ENCODE data around the gene NXF3.
"Not testable (repeated sequence)": the region's sequence is repeated elsewhere in the genome, so short reads cannot be mapped to it uniquely, and the experiment has no call there.

Gene NXF3, protein sequence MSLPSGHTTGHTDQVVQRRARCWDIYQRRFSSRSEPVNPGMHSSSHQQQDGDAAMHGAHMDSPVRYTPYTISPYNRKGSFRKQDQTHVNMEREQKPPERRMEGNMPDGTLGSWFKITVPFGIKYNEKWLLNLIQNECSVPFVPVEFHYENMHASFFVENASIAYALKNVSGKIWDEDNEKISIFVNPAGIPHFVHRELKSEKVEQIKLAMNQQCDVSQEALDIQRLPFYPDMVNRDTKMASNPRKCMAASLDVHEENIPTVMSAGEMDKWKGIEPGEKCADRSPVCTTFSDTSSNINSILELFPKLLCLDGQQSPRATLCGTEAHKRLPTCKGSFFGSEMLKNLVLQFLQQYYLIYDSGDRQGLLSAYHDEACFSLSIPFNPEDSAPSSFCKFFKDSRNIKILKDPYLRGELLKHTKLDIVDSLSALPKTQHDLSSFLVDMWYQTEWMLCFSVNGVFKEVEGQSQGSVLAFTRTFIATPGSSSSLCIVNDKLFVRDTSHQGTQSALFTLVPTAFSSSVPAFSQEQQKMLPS

DNA sequence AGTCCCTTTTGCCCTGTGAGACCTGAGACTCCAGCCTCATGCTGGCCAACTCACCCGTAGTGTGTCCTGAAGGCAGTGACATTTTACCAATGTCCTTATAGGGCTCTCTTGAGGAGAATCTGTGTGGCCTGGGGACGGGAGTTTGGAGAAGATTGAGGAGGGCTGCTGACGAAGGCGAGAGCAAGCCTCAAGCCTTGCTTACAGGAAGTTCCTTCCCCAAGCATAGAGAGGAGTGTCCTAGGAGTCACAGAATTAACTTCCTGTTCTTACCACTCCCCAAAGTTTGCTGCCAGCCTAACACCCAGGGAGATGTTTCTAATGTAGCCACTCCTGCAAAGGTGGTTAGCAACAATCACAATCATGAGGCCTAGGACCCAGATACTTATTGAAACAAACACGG, at the start of gene NXF3:
Gene NXF3, minus strand, starts transcription at position 202 of the 400 bp plus-strand sequence. Its CDS starts 120 bp downstream, at position 82.
- DNase-seq (ENCODE audit: low read depth), result no peak

DNA sequence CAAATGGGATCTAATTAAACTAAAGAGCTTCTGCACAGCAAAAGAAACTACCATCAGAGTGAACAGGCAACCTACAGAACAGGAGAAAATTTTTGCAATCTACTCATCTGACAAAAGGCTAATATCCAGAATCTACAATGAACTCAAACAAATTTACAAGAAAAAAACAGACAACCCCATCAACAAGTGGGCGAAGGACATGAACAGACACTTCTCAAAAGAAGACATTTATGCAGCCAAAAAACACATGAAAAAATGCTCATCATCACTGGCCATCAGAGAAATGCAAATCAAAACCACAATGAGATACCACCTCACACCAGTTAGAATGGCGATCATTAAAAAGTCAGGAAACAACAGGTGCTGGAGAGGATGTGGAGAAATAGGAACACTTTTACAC, 43.6 kb upstream of the NXF3 start:
- DNase-seq (ENCODE audit: low read depth), result not testable (repeated sequence)

DNA sequence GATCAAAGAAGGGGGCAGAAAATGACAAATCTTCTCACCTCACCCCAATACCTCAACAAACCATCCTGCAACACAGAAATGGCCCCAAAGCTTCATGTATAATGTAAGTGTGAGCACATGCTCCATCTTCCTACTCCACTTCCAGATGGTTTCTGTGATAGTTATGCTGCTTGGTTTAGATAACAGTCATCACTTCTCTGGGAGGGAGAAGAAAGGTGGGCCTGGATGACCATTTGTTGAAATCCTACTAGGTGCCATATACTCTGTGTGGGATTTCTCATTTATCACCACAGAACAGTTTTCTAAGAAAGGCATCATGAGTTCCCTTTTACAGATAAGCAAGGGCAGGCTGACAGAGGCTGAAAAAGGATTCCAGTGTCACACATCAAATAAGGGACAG, 31.3 kb upstream of the NXF3 start:
- no peak for DNase-seq (ENCODE audit: low read depth)

DNA sequence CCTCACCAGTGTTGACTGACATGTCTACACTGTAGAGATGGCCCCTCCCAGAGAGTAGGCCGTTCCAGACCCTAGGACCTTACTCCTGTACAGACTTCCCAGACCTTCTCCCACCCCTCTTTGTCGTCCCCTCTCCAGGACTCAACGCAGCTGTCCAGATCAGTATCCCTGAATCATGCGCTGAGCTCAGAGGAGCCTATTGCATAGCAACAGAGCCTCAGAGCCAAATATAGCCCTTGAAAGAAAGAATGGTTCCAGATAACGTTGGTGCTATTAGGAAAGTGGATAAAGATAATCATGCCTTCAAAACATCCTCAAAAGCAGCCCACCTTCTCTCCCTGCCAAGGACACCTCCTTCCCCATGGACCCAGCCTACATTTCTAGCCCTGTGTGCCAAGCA, 27.8 kb upstream of the NXF3 start:
- DNase-seq (ENCODE audit: low read depth), result no peak

DNA sequence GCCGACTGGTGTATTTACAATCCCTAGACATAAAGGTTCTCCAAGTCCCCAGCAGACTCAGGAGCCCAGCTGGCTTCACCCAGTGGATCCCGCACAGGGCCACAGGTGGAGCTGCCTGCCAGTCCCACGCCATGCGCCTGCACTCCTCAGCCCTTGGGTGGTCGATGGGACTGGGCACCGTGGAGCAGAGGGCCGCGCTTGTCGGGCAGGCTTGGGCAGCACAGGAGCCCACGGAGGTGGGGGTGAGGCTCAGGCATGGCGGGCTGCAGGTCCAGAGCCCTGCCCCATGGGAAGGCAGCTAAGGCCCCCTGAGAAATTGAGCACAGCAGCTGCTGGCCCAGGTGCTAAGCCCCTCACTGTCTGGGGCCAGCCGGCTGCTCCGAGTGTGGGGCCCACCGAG, 24.0 kb upstream of the NXF3 start:
- DNase-seq (ENCODE audit: low read depth), result not testable (repeated sequence)

DNA sequence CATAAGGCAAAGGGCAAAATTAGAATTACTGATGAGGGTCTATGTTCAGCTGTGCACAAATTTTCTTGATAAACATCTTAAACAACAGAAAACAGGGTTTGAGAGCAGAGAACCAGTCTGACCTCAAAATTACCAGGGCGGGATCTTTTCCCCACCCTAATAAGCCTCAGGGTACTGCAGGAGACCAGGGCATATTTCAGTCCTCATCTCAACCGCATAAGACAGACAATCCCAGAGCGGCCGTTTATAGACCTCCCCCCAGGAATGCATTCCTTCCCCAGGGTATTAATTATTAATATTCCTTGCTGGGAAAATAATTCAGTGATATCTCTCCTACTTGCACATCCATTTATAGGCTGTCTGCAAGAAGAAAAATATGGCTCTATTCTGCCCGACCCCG, 16.6 kb upstream of the NXF3 start:
- not testable (repeated sequence) for DNase-seq (ENCODE audit: low read depth)

DNA sequence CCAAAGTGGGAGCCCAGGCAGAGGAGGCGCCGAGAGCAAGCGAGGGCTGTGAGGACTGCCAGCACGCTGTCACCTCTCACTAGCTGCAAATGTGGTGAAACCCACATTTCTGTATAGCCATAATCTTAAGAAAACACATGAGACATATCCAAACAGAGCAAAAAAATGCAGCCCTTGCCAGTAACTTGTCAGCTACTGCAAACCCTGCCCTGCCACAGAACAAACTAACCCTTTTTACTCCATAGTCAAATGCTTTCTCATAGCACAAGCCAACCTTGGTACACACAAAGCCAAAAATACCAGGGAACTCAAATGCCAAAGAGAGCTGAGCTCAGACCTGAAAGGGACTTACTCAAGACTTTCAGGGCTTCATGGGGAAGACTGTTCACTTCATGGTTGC, 14.9 kb upstream of the NXF3 start:
- no peak for DNase-seq (ENCODE audit: low read depth)

DNA sequence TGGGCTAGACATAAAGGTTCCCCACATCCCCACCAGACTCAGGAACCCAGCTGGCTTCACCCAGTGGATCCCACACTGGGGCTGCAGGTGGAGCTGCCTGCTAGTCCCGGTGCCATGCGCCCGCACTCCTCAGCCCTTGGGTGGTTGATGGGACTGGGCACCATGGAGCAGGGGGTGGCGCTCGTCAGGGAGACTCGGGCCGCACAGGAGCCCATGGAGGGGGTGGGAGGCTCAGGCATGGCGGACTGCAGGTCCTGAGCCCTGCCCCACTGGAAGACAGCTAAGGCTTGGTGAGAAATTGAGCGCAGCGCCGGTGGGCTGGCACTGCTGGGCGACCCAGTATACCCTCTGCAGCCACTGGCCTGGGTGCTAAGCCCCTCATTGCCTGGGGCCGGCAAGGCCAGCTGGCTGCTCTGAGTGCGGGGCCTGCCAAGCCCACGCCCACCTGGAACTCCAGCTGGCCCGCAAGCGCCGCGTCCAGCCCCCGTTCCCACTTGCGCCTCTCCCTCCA, 14.3 kb upstream of the NXF3 start:
- not testable (repeated sequence) for DNase-seq (ENCODE audit: low read depth)

DNA sequence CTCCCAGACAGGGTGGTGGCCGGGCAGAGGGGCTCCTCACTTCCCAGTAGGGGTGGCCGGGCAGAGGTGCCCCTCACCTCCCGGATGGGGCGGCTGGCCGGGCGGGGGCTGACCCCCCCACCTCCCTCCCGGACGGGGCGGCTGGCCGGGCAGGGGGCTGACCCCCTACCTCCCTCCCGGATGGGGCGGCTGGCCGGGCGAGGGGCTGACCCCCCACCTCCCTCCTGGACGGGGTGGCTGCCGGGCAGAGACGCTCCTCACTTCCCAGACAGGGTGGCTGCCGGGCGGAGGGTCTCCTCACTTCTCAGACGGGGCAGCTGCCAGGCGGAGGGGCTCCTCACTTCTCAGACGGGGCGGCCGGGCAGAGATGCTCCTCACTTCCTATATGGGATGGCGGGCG, 11.4 kb upstream of the NXF3 start:
- DNase-seq (ENCODE audit: low read depth), result not testable (repeated sequence)

DNA sequence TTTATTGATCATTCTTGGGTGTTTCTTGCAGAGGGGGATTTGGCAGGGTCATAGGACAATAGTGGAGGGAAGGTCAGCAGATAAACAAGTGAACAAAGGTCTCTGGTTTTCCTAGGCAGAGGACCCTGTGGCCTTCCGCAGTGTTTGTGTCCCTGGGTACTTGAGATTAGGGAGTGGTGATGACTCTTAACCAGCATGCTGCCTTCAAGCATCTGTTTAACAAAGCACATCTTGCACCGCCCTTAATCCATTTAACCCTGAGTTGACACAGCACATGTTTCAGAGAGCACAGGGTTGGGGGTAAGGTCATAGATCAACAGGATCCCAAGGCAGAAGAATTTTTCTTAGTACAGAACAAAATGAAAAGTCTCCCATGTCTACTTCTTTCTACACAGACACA, 10.9 kb upstream of the NXF3 start:
- not testable (repeated sequence) for DNase-seq (ENCODE audit: low read depth)

DNA sequence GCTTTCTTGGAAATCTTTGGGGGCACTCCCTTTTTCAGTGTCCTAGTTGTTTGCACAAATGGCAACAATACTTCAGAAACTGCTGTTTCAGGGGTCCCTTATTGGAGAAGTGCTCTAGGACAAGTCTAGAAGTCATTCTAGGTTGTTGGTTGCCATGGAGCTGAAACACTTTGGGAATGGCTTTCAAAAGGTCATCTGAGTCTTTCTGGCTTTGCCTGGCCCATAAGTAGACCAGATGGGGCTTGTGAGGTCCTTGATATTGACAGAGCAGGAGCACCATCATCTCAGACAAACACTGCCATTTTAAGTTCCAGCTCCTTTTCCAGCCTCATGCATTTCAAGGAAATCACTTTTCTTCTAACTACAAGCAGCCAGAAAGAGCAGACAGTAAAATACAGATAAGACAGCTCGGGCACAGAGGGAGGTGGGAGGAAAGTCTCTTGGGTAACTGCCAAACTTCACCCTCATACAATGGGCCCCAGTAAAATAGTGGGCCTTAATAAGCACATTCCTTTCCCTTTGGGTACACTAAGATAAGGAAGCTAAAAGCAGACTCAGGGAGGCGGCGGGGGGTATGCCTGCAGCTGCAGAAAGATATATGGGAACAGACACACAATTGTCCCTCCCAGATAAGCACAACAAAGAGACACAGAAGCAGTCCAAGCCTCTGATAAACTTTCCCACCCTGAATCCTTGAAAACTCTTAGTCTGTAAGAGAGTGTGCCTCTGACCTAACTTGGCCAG, 8.5 kb upstream of the NXF3 start:
- no peak for DNase-seq (ENCODE audit: low read depth)

DNA sequence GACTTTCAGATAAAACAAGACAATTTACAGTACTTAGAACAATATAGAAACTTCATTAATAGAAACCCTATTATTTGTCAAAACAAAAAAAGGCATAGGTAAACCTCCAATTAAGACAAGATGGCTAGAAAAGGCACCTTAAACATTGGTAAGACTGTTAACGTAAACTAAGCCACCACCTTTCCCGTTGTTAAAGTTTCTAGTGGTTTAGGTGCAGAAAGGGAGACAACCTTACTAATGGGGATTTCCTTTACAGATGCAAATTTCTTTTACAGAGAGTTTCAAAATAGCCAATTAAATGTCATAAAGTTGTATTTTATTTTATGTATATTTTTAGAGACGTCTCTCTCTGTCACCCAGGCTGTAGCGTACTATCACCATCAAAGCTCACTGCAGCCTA, 7.5 kb upstream of the NXF3 start:
- DNase-seq (ENCODE audit: low read depth), result no peak

DNA sequence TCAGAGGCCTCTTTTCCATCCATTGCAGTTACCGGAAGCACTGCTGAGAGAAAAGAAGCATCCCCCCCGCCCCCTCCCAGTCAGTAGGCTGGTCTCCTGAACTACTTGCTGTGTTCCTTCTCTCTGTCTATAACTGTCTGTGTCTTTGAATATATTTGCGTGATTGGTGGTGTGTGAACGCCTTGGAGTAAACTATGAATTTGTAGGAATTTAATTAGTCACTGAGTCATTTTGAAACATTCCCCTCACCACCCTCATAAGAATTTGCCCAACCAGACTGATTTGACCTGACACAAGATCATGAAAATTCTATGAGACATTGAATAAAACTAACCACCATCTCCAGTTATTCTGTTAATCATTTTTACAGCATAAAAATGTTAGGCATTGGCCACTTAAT, 6.7 kb upstream of the NXF3 start:
- no peak for DNase-seq (ENCODE audit: low read depth)

DNA sequence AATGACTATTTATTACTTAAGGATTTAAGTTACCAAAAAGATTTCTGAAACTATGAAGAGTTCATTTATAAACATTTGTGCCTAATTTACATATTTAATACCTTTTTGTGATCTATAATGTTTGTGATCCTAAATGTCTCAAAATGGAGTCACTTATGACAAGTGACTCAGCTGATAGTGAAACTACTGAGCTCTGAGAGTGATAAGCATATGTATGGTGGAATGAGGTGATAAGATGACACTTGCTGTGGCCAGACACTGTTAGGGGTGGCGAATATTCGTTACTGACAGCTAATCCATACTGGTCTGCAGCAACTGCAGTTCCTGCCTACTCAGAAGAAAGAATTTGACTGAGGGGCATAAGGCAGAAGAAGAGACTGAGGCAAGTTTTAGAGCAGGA, 5.5 kb upstream of the NXF3 start:
- DNase-seq (ENCODE audit: low read depth), result no peak

DNA sequence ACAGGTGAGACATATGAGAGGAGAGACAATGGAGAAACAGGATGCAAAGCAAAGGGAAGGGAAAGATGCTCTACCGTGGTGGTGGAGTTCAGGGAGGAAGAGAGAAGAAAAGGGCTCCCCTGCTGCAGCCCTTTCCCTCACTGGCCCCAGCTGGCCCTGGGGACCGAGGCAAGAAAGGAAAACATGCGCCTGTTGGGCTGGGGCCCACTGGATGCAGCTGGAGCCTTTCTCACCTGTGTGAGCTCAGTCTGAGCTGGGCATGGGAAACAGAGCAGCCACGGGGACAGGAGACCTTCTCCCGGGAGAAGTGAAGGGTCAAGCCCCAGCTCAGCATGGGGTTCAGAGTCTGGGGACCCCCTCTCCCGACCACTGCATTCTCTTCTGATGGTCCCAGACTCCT, 11.9 kb downstream of the NXF3 start:
- no peak for DNase-seq (ENCODE audit: low read depth)

DNA sequence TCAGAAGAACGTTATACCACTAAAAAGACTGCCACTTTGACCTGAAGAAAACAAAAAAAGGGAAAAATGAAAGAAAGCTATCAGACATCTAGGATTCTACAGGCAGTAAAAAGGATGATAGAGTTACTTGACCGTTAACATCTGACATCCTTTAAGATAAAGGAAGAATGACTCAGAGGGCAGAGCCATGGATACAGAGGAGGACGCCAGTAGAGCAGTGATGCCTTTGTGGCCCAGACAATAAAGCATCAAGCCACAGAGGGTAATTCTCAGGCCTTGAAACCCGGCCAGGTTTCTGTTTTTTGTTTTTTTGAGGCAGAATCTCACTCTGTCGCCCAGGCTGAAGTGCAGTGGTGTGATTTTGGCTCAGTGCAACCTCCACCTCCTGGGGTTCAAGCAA, 19.5 kb downstream of the NXF3 start:
- DNase-seq (ENCODE audit: low read depth), result no peak

DNA sequence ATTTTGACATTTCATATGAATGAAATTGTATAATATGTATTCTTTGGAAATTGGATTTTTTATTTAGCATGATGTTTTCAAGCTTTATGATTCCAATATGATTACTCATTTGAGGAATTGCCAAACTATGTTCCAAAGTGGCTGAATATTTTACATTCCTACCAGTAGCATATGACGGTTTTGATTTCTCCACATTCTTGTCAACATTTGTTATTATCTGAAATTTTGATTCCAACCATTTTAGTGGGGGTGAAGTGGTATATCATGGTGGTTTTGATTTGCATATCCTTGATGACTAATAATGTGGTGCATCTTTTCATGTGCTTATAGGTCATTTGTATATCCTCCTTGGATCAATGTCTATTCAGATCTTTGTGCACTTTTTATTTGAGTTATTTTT, 26.3 kb downstream of the NXF3 start:
- no peak for DNase-seq (ENCODE audit: low read depth)

DNA sequence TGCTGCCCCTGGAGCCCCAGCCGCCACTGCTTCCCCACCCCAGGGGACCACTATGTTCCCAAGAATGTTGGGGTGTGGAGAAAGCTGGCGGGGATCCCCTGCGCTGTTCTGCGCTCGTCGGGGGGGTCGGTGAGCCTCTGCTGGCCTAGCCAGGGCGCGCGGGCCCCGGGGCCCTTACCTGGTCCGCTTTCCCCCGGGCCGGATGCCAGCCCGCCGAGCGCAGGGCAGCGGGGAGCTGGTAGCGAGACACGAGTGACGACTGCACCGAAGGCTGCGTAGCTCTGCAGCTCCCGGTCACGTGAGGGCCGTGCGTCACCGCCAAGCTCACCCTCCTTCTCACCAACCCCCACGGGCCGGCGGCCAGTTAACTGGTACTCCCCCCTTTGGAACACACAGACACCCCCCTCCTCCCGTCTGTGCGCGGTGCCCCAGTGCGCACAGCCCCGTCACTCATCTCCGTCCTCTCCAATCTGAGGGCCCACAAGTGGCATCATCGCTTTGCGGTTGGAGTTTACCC, 29.0 kb downstream of the NXF3 start, which contains the start of gene BEX1:
Gene BEX1, minus strand, starts transcription at position 254 of the 517 bp plus-strand sequence. CDS start 897 bp downstream, outside the sequence.
- DNase-seq (ENCODE audit: low read depth), result peak; percentile 1

DNA sequence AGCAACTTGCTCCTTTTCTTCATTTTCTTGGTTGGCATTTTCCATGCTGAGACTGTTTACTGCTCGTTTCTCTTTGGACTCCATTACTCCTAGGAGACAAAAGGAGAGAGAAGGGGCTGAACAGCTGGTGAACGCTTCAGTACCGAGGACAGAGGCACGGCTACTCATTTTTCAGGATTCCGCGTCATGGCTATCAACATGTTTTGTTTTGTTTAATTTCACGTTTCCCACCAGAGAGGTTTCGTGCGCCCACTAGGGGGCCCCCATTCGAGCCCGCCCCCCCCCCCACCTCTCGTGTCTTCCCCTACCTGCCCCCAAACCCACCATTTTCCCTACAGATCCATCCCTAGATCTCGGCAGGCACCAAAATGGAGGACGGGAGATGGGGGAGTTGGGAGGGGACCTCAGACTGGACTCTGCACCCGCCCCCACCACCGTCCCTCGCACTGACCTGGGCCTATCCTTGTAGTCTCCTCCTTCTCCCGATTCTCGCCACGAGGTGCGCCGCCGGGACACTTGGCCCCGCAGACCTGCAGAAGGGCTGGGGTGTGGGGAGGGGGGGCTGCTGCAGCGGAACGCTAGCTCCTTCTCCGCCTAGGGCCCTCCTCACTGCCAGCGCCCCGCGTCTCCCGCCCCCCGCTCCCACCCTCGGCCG, 29.6 kb downstream of the NXF3 start:
- DNase-seq (ENCODE audit: low read depth), result no peak

DNA sequence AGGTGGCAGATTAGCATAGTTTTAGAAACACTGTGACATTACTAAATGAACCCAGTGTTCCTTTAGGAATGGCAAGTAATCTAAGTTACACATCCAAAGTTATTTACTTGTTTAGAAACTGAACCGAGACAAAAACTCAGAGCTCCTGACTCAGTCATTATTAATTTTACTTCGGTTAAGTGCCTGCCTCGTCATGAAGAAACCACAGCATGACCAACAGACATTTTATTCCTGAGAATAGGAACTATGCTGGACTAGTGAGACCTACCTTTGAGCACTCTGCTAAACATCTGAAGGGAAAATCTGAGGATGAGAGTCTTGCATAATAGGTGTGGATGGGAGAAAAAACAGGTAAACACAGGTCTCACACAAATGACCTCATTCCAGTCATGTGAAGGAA, 31.5 kb downstream of the NXF3 start:
- DNase-seq (ENCODE audit: low read depth), result no peak

DNA sequence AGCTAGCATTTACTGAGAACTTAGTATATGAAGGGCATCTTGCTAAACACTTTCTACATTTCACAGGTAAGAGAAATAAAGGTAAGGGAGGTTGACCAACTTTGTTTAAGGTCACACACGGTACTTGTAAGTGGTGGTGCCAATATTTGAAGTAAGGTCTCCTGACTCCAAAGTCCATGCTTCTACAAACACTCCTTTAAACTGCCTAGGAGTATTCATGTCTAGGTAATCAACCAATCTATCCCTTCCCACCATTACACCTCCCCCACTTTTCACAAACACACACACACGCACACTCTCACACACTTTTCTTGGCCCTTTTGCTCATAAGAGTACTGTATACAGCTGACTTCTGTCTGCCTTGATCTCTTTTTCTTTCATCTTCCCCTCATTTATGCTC, 36.0 kb downstream of the NXF3 start:
- no peak for DNase-seq (ENCODE audit: low read depth)

DNA sequence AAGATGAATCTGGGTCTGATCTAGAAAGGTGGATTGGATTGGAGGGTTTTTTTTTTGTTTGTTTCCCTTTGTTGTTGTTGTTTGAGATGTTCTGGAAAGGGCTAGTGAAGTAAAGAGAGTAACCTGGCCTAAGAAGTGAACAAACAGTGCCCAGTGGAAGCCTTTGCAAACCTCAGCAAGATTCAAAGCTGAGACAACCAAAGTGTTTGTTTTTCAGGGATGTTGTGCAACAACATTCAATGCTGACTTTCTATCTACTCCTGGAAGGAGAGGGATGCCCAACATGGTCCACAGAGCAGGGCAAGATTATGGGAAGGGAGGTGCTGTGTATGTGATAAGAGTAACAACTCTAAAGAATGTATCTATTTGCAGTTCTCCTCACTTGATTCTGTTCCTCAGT, 40.3 kb downstream of the NXF3 start:
- DNase-seq (ENCODE audit: low read depth), result no peak

All from stimulated activated CD8-positive, alpha-beta memory T cell treated with anti-CD3 and anti-CD28 coated beads, Interleukin-4, amount 100 ng/mL, for 24 hours (primary cell).